IPS DF 4.7 (cell line): ENCODE results near the gene SLC2A13.

Source experiments
- DNase-seq: peaks from one replicate; pipeline ENCODE4 v3.0.0-alpha.2; 2013; ENCODE audit warnings: low spot score; ENCODE audit errors: extremely low read depth

Gene SLC2A13

GRCh38 chr12:40105515-40106201 is at the start of gene SLC2A13:
Gene SLC2A13, minus strand, starts transcription at chr12:40106081. Its CDS starts 273 bp downstream, at chr12:40105808.
- DNase-seq, result no peak

- DNase-seq, result no peak
Measured at GRCh38 chr12:40154381-40154780, 48.5 kb upstream of the SLC2A13 start.

GRCh38 chr12:40153432-40153831 is 47.6 kb upstream of the SLC2A13 start:
- no peak for DNase-seq

- DNase-seq, result no peak
Measured at GRCh38 chr12:40152783-40153383, 47.0 kb upstream of the SLC2A13 start.

GRCh38 chr12:40149673-40150260 is 43.9 kb upstream of the SLC2A13 start:
- DNase-seq, result no peak

GRCh38 chr12:40146800-40147797 is 41.2 kb upstream of the SLC2A13 start:
- no peak for DNase-seq

GRCh38 chr12:40145896-40146295 is 40.0 kb upstream of the SLC2A13 start:
- DNase-seq, result no peak

- no peak for DNase-seq
Measured at GRCh38 chr12:40144023-40144422, 38.1 kb upstream of the SLC2A13 start.

- no peak for DNase-seq
Measured at GRCh38 chr12:40142001-40142744, 36.3 kb upstream of the SLC2A13 start.

GRCh38 chr12:40138526-40138925 is 32.6 kb upstream of the SLC2A13 start:
- DNase-seq, result no peak

GRCh38 chr12:40137252-40137651 is 31.4 kb upstream of the SLC2A13 start:
- no peak for DNase-seq

GRCh38 chr12:40127408-40127807 is 21.5 kb upstream of the SLC2A13 start:
- no peak for DNase-seq

GRCh38 chr12:40123496-40123895 is 17.6 kb upstream of the SLC2A13 start:
- DNase-seq, result no peak

GRCh38 chr12:40122842-40123241 is 17.0 kb upstream of the SLC2A13 start:
- DNase-seq, result no peak

- no peak for DNase-seq
Measured at GRCh38 chr12:40117818-40118217, 11.9 kb upstream of the SLC2A13 start.

GRCh38 chr12:40110586-40110985 is 4.7 kb upstream of the SLC2A13 start:
- DNase-seq, result no peak

GRCh38 chr12:40107803-40108620 is 2.1 kb upstream of the SLC2A13 start:
- DNase-seq, result no peak

GRCh38 chr12:40107098-40107802 is 1.4 kb upstream of the SLC2A13 start:
- no peak for DNase-seq

GRCh38 chr12:40106655-40107054 is 774 bp upstream of the SLC2A13 start:
- DNase-seq, result no peak

- DNase-seq, result no peak
Measured at GRCh38 chr12:40106202-40106533, 287 bp upstream of the SLC2A13 start.
